Sigmoid colon (tissue), 4 donors: ENCODE results near the gene SLC8A1.
A peak's percentile ranks its signal among the peaks of the same experiment; 100 is the strongest.

ENCODE experiments used
- EP300 ChIP-seq, 4 donors: sonication (generic); formaldehyde crosslinking; IDR thresholded peaks; one replicate each; pipeline ENCODE4 v1.6.1; 2017; ENCODE audit warnings: antibody characterized with exemption in 4 of 4
- POLR2A ChIP-seq, 2 donors: fragments of 450-650 bp; IDR thresholded peaks; one replicate each; pipeline ENCODE4 v1.6.1; 2016; ENCODE audit warnings: antibody characterized with exemption in 2 of 2, mild to moderate bottlenecking in 2 of 2, moderate library complexity in 2 of 2
- POLR2AphosphoS5 ChIP-seq, 4 donors: sonication (generic); formaldehyde crosslinking; IDR thresholded peaks; one replicate each; pipeline ENCODE4 v1.6.1; 2017; ENCODE audit warnings: antibody characterized with exemption in 4 of 4
- TF ChIP-seq, protein P1 (sequence below), 4 experiments: fragments of 450-650 bp in 3 of 4; fragments of 200-600 bp in 1 of 4; IDR thresholded peaks; one replicate each; pipeline ENCODE4 v1.5.1; 2016 to 2019; ENCODE audit warnings: antibody characterized with exemption in 4 of 4, mild to moderate bottlenecking in 3 of 4, moderate library complexity in 2 of 4

DNA sequence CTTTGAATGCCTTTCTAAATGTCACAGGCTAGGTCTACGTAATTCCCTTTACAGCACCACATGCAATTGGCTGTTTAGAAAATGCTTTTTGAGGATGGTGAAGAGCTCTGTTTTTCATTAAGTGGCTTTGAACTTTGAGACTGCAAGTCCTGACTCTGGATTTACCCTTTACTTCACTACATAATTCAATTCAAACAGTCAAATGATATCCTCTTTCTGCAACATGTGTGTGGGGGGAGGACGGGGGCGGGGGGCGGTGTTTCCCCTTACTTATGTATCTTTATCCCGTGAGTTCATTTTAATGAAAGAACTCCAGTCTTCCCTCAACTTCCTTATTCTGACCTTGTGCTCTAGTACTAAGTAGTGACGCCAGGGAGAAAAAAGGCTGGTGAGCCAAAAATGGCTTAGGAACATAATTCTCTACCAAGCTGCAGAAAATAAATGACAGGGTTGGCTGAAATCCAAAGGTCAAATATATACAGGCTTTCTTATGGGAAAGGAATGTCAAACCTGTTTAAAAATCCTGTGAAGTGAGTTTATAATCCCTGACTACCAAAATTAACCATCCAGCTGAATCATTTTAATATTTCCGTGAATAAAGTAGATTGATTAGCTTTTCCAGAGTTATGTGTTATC, 119.6 kb downstream of the SLC8A1 start:
- TF ChIP-seq, protein P1, sequence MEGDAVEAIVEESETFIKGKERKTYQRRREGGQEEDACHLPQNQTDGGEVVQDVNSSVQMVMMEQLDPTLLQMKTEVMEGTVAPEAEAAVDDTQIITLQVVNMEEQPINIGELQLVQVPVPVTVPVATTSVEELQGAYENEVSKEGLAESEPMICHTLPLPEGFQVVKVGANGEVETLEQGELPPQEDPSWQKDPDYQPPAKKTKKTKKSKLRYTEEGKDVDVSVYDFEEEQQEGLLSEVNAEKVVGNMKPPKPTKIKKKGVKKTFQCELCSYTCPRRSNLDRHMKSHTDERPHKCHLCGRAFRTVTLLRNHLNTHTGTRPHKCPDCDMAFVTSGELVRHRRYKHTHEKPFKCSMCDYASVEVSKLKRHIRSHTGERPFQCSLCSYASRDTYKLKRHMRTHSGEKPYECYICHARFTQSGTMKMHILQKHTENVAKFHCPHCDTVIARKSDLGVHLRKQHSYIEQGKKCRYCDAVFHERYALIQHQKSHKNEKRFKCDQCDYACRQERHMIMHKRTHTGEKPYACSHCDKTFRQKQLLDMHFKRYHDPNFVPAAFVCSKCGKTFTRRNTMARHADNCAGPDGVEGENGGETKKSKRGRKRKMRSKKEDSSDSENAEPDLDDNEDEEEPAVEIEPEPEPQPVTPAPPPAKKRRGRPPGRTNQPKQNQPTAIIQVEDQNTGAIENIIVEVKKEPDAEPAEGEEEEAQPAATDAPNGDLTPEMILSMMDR (IDR thresholded peaks at IDR 0.05): no peak
- TF ChIP-seq POLR2AphosphoS5 (IDR thresholded peaks at IDR 0.05): peak in 1 of 4 donors; percentile 17
- peak in 1 of 4 donors; percentile 31 for TF ChIP-seq EP300 (IDR thresholded peaks at IDR 0.05)
- no peak for TF ChIP-seq POLR2A (IDR thresholded peaks at IDR 0.05)
